HG03175 (cell line): ENCODE results near the gene CERCAM.

Experiments used
- ATAC-seq: cut with Tn5 transposase; IDR thresholded peaks from one replicate; pipeline ENCODE4 v1.9.1; 2021; ENCODE audit warnings: mild to moderate bottlenecking, moderate library complexity; ENCODE audit not compliant: unreplicated experiment

CERCAM gene

GRCh38 chr9:128454991-128455390 lies 34.3 kb downstream of the CERCAM start:
- no peak for ATAC-seq

GRCh38 chr9:128455849-128456612 lies 35.4 kb downstream of the CERCAM start, which contains the start of gene ODF2:
TSS of gene ODF2 (plus strand) at chr9:128456006. CDS start at chr9:128456092, 86 bp downstream.
- ATAC-seq, result peak; percentile 89

- ATAC-seq, result peak; percentile 57
These were observed 36.0 kb downstream of the CERCAM start for GRCh38 chr9:128456613-128457061.

DNA sequence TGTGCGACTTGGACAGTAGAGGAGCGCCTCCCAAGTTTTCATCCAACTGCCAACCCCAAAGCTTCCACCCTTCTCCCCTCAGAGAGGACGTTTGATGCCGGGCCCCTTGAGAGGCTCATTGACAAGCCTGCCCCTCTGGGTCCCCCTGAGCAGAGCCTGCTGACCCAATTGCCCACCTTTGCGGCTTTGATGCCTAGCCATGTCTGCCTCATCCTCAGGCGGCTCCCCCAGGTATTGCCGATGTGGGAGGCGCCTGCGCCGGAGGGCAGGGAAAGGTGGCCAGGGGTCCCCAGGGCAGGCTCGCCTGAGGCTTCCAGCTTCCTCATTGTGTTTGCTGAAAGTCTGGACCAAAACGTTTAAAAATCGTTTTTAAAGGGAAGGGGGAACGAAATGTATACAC lies 36.5 kb downstream of the CERCAM start:
- ATAC-seq, result no peak

DNA sequence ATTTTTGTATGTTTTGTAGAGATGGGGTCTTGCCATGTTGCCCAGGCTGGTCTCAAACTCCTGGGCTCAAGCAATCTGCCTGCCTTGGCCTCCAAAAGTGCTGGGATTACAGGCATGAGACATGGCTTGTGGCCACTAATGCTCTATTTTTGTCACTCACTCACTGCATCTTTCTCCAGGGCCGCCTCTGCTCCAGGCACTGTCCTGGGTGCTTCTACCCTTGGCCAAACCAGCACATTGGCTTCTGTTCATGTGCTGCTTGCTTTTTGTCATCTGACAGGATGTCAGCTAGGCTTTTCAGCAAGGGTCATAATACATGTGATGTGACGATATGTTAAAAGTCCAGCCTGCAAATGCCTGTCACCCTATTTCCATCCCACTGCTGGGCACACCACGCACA lies 38.4 kb downstream of the CERCAM start:
- no peak for ATAC-seq

DNA sequence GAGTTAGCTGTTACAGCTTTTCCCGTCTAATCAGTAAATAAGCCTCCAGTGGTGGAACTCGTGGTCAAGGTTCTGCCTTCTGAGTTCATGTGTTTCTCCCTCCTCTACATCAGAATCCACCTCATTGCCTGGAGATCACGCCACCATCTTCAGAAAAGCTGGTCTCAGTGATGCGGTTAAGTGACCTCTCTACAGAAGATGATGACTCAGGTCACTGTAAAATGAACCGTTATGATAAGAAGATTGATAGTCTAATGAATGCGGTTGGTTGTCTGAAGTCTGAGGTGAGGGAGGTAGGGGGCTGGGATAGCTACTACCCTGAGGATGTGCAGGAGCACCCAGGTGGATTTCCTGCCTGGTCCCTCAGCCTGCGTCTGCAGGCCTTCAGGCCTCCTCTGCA lies 48.4 kb downstream of the CERCAM start:
- no peak for ATAC-seq

DNA sequence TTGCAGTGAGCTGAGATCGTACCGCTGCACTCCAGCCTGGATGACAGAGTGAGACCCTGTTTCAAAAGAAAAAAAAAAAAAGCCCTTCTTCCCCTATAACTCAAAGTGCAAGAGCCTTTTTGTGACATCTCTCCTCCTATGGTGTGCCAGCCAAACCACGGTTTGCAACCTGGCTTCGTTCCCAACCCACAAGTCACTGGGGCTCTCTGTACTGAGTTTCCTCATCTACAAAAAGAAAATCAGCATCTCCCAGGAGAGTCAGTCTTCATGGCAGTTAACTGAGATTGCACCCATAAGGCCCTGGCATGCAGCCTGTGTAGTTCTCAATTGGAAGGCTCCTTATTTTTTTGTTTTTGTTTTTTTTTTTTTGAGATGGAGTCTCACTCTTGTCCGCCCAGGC lies 49.9 kb downstream of the CERCAM start:
- ATAC-seq, result no peak

DNA sequence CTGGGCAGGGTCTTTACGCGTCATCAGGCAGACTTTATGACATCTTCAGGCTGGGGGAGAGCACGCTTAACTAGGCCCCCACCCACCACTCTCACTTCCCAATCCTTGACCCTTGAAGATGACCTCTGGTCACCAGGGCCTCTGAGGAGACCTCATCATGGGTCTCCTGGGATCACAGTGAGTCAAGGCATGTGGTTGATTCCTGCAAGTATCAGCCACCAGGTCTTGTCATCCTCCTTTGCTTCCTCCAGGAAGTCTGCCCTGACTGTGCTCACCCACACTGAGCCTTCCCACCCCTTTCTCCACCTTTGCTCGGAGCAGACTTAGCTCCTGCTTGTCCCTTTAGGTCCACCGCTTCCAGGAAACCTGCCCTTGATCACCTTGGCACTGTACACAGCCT lies 52.4 kb downstream of the CERCAM start:
- no peak for ATAC-seq

GRCh38 chr9:128475867-128476266 lies 55.2 kb downstream of the CERCAM start:
- no peak for ATAC-seq

GRCh38 chr9:128479262-128479661 lies 58.6 kb downstream of the CERCAM start:
- ATAC-seq, result no peak

DNA sequence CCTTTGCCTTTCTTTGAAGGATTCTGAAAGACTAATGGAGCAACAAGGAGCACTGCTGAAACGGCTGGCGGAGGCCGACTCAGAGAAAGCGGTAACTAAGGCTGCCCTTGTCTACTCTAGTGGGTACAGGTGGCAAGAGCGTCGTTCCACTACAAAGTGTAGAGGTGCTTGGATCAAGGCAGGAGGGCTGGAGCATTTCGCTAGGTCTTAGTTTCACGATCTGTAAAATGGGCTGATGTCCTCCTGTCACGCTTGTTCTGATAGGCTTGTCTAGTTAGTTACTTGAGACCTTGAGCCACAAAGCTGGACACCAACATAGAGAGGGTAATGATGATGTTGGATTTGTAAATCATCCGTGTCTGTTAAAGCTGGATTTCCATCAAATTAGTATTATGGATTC lies 60.9 kb downstream of the CERCAM start:
- ATAC-seq, result no peak

DNA sequence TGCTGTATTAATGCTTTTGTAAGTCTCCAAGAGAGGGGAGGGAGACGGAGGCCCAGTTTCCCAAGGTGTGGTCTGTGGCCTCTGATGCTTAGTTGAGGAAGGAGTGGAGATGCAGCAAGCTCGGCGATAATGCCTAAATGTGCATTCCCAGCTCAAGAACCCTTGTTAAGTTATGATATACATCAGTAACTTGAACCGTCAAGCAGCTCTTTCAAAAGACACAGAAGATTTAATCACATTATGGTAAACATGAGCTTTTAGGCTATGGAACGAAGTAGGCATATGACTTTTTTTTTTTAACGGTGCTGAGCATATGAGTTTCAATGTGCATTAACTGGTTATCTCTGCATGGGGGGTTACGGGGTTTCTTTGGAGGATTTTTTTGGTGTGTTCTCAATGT lies 61.5 kb downstream of the CERCAM start:
- ATAC-seq, result no peak

DNA sequence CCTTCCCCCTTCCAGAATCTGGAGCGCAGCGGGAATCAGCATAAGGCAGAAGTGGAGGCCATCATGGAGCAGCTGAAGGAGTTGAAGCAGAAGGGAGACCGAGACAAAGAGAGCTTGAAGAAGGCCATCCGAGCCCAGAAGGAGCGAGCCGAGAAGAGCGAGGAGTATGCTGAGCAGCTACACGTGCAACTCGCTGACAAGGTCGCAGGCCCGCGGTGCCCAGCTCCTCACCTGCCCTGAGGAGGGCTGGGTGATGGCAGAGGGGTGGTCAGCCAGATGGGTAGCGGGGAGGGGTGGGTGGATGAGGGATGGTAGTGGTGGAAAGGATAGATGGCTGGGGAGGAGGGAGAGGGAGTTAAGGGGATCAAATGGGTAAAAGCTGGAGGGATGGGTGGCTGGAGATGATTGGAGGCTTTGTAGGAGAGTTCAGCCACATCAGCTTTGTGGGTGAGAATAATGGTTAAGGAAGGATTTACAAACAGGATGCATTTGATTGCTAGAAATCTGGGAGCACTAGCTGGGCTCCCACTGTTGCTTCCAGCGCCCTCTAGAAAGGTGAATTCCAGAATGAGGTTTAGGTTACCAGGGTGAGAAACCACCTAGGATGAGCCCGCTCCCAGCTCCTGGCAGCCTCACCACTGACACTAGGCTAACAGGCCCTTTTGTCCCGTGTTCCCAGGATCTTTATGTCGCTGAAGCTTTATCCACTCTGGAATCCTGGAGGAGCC lies 64.2 kb downstream of the CERCAM start:
- ATAC-seq, result no peak

- ATAC-seq, result no peak
These were observed 64.8 kb downstream of the CERCAM start for GRCh38 chr9:128485414-128485855.

- ATAC-seq, result no peak
These were observed 65.5 kb downstream of the CERCAM start for GRCh38 chr9:128486201-128486600.
